Measurements from ENCODE around the gene ST6GAL2.

ST6GAL2 gene

DNA sequence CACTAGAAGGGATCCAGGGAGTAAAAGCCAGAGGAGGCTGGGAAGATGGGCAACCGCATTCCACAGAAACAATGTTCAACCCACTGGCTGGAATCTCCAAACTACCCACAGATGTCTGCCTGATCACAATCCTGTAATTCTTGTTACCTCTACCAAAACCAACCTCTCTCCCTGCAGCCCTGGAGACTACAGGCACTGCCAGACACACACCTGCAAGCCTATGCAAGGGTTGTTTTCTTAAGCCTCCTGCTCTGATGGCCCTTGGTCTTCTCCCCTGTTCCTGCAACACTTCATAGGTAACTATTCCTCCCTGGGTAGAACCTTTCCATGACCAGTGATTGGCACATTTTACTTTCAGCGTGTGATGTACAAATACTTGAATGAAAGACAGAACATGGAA, 21.9 kb downstream of the ST6GAL2 start:
- DNase-seq (ENCODE audit: low spot score): no peak

DNA sequence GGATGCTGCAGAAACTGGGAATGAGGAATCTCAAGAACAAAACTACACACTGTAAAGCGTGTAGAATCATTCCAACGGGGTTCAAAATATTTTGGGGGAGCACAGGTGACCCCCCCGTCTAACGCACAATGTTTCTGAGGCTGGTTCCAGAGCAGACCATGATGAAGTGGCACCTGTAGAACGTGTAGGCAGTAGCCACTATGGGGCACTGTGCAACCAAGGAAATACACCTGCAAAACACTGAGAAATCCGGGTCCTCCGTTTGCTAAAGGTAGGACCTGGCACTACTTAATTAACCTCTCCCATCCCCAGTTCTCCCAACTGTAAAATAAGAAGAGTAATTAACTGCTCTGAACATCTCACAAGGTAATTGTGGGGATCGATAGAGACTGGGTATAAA, 22.6 kb downstream of the ST6GAL2 start:
- peak; percentile 32 for DNase-seq (ENCODE audit: low spot score)

DNA sequence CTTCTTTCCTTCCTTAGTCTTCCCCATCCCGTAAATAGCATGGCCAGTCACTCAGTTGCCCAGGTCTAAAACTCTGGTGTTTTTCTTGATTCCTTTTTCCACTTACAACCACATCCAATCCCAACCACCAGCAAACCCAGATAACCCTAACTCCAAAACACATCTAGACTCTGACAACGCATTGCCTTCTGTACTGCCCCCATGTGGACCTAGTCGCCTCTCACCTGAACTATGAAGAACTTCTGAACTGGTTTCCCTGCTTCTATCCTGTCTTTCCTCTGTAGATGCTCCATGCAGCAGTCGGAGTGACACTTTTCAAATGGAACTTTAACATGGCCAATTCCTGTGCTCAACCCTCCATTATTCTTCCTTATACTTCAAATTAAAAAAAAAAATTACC, 26.5 kb downstream of the ST6GAL2 start:
- DNase-seq (ENCODE audit: low spot score): no peak

DNA sequence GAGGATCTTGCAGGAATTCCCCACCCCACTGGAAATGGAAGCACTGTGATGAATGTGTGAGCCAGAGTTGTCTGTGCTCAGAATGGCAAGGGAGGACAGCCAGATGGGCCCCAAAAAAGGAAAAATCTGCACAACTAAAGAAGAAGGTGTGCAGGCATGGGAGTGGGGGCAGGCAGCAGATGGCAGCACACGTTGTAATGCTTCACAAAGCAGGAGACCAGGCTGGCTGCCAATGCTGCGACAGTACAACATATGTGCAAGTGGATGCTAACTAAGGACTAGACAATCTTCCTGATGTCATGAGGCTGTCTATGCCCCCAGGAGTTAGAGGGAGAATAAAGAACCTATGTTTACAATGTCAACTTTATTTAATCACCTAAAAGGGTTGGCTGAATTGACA, 27.2 kb downstream of the ST6GAL2 start:
- no peak for DNase-seq (ENCODE audit: low spot score)

DNA sequence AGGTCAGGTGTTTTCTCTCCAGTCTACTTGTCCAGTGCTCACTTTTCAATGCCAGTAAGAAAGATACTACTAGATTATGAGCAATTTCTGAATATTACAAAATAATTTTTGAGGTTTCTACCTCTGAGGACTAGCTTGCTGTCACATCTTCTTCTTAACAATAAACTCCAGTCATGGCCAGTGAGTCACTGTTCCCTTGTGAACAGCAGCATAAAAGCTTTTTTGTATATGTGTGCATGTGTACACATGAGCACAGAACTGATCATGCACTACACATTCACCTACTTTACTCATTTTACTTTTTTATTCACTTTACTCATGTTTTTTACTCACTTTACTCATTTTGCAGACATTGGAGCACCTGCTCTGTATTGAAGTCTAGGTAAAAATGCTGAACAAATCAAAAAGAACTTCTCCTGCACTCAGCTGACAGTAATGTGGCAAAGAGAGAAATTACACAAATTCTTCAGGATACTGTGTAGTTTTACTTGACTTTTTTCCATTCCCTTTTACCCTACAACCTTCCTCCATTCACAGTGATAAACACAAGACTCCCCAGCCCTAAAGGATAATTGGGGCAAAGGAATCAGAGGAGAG, 28.0 kb downstream of the ST6GAL2 start:
- DNase-seq (ENCODE audit: low spot score): no peak

DNA sequence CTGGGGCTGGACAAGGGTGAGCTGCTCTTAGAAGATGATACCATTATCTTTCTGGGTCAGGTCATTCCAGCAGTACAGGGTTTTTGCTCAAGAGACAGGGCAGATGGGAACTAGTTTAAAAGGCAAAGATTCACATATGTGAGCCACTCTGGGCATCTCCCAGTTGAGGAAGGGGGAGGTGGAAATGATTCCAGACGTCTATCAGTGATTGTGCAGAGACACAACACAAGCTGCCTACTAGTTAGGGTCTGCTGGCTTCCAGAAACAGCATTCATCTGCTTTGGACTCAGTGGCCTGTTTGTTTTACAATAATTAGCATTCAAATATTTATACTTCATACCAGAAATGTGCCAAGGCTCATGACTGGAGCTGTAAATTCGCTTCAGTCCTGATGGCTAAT, 32.3 kb downstream of the ST6GAL2 start:
- DNase-seq (ENCODE audit: low spot score): no peak

DNA sequence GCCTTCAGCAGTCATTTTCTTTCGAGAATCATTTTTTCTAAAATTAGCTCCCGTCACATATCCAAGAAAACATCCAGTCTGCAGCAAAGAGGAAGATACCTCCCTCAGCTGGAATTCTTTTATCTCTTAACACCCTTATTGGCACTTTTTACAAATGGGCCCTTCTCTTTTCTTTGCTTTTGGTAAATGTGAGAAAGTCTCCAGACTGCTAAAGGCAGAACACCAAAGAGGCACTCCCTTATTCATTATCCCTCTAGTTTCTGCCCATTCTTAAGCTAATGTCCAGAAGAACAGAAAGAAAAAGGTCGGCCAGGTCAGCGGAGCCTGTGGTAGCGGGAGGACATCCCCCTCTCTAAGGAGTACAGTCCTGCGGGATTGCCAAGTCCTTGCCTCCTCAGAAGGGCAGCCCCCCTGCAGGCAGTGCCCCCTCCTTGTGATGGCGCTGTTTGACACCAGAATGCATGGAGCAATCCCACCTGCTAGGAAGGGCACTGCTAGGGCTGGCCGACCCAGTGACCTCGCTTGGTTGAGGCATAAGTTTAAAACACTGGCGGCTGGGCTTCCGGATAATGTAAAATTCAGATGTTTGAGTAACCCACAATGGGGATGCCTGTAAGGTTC, 34.0 kb downstream of the ST6GAL2 start:
- DNase-seq (ENCODE audit: low spot score): peak; percentile 46

DNA sequence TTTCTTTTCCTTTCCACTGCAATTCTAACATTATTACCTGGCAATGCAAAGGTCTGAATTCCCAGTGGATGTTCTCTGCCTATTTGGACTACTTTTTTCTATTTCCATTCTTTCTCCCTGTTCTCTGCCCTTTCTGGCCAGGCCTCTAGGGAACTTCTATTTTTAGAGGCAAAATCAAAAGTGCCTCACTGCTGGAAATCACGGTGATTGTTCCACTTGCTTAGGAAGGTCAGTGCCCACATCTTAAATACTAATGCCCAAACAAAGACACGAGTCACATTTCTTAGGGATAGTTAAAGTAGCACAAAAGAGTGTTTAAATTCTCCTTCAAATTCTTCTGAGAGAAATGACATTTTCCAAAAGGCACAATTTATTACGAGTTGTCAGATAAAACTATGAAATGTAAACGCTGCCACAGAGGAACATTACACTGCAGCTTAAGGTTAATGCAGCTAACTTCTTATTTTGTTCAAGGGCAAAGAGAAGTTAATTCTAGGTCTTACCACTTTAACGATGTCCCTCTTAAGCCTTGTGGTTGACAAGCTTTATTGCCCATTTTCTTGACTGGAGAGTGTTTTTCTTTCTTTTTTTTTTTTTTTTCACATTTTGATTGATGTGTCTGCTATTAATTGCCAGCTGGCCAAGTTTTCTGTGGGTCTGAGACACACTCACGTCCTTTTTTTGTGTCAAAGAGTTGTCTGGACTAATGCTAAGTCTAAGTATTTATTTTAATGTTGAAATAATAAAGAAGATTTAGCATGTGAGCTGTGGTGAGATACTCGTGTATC, 34.7 kb downstream of the ST6GAL2 start:
- DNase-seq (ENCODE audit: low spot score): no peak

DNA sequence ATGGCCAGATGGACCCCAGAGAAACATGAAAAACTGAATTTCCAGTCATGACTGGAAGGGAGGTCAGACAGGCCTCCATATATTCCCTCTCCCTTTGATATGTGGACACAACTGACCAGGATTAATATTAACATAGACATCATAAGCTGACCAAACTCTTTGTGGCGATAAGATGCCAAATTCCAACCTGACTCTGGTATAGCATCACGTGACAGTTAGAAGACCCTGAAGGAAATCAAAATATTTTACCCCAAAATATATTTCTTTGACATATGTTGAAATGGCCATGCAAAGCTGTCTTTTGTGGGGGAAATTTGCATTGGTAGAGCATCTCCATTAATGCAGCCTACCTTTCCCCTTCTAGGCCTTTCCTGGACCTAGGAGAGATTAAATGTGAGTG, 36.7 kb downstream of the ST6GAL2 start:
- DNase-seq (ENCODE audit: low spot score): no peak

DNA sequence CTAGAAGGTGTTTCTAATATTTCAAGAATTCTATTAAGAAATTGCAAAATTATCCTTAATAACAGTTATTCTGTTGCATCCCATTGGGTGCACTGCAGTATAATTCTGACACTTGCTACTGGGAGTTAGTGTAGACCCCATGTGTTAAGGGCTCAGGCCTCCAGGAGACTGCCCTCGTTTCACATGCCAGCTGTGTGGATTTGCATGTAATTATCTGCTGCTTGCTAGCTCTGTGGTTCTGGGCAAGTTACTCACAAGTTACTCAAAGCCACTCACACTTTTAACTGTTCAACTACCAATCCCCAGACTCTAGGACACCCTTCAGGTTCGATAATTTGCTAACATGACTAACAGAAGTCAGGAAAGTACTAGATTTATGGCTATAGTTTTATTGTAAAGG, 38.6 kb downstream of the ST6GAL2 start:
- no peak for DNase-seq (ENCODE audit: low spot score)

DNA sequence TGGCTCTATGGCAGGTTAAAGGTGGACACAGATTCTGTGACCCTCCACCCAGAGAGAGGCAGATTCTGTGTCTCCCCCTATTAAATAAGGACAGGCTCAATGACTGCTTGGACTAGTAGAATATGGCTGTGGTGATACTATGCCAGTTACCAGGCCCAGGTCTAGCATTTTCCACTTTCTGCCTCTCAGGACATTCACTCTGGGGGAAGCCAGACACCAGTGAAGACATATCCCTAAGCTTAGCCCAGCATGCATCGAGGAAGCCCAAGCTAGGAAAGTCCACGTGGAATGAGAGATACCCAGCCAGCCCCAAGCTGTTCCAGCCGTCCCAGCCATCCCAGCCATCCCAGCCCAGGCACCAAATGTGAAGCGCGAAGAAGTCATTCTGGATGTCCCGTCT, 40.3 kb downstream of the ST6GAL2 start:
- no peak for DNase-seq (ENCODE audit: low spot score)

DNA sequence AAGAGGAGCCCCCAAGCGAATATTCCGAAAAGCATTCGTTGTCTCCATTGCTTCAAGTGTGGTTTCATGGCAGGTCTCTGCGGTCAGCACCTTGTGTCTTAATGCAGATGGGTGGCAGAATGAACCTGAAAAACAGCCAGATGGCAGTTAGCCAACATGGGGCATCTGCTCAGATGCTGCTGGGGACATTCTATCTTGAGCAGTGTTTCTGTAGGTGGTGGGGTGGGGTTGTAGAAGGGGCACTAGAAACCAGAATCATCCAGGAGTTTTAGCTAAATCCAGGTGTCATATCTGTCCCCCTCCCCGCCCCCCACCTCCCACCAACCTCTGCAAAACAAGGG, 42.1 kb downstream of the ST6GAL2 start:
- no peak for DNase-seq (ENCODE audit: low spot score)

DNA sequence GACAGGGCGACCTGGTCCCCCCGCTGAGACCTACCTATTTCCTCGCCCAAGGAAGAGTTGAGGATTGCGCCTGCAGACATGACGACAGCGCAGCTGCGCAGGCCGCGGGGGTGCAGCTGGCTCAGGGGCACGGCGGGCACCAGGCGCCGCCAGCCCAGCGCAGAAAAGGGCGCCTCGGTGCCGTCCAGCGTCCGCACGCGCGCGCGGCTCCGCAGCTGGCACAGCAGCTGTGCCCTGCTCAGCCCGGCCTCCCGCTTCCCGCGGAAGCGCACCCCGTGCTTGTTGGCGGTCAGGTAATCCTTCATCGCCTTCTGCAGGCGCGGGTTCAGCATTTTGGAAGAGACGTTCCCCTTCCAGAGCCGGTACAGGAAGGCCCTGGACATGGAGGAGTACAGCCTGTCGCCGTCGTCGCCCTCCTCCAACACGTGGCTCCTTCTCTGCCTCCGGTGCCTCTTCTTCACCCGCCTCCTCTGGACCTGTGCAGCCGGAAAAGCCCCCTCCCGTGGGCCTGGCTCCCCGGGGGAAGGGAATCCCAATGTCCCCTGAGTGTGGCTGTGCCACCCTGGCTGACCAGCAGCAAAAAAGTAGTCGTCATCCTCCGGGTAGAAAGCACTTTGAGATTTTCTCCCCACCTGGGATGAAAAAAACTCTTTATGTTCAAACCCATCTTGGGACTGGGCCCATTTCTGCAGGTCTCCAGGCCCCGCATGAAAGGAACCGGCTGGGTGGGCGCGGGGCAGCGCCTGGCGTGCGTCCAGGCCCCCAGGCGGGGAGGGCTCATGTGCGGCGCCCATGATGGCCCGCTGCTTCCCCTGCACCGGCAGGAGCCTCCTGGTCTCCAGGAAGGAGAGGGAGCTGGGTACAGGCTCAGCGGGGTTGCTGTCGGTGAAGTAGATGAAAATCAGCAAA, 42.7 kb downstream of the ST6GAL2 start:
- no peak for DNase-seq (ENCODE audit: low spot score)

DNA sequence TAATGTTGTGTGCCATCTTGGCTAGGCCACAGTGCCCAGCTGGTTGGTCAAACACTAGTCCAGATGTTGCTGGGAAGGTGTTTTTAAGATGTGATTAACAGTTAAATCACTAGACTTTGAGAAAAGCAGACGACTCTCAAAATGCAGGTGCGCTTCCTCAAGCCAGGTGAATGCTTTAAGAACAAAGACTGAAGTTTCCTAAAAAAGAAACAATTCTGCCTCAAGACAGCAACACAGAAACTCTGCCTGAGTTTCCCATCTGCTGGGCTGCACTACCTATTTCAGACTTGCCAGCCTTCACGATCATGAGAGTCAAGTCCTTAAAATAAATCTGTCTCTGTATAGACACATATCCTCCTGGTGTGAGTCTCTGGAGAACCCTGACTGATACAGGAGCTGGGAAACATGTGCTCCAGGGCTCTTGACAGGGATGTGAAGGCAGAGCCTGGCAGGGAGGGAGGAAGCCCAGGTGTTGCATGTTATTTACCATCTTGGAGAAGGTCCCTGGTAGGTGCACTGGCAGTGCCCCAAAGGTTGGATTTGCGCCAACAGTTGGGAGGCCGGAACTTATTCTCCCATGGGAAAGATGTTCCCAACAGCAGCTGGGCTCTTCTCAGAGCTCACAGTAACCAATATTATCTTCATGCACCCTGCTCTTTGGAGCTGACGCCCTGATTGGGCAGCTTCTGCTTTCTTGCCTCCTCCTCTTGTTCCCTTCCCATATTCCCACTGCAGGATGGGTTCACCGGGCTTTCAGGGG, 43.9 kb downstream of the ST6GAL2 start:
- no peak for DNase-seq (ENCODE audit: low spot score)

DNA sequence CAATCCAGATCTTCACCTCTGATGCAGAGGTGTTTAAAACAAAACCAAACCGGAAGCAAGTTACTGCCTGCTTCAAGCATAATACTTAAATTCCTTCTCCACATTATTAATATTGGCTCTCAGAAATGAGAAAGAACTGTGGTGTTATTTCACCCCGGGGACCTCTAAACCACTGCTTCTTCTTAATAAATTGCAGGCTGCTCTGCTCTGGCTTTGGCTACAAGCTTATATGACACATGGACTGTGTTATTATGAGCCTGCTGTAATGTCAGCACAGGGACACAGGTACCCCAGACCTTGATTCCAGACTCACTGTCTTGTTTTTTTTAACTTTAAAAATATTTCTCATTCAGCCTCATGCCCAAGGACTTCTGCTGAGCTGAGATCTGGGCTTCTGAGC, 45.1 kb downstream of the ST6GAL2 start:
- DNase-seq (ENCODE audit: low spot score): no peak

DNA sequence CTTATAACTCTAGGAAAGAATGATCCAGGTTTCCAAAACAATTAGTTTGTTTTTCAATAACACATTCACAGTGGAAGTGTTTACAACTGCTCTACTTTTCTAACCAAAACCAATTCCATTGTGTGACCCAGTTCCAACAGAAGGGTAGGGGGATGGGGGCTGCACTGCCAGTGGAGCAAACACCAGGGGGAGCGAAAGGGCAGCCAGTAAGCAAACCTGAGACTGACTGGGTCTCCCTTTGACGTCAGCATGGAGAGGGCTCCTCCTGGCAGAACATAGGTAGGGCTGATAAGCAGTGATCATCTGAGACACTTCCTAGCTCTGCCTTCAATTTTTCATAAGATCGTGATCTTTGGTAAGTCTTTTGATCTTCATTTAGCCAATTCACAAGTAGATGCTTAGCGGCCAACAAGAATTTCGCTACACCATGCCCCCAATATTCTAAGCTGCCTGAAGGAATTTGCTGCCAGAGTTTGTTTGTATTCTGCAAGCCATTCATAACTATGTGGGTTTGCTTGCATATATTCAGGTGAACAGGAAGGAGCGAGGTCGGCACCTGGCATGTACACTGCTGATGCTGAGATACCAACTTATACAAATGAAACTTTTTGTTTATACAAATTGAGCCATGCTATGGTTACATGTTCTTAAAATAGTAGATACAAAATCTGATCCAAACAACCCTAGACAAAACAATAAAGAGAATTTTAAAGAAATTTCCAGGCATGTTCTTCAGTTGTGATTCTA, 45.9 kb downstream of the ST6GAL2 start:
- peak; percentile 84 for DNase-seq (ENCODE audit: low spot score)

DNA sequence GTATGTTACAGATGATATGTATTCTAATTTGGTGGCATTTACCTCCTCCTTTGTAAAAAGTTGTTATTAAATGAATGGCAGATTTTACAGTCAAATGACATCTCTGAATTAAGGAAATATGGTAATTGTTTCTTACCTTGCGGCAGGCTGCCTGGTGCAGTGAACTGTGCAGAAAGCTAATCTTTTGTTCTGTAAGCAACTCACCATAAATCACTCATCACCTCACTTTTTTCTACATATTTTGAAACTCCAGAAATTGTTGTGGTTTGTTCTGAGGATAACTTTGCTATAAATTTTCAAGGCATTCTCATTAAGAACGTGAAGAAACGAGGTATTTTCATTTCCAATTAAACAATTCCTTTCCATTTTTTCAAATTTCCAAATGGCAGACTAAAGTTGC, 52.7 kb downstream of the ST6GAL2 start:
- no peak for DNase-seq (ENCODE audit: low spot score)

DNA sequence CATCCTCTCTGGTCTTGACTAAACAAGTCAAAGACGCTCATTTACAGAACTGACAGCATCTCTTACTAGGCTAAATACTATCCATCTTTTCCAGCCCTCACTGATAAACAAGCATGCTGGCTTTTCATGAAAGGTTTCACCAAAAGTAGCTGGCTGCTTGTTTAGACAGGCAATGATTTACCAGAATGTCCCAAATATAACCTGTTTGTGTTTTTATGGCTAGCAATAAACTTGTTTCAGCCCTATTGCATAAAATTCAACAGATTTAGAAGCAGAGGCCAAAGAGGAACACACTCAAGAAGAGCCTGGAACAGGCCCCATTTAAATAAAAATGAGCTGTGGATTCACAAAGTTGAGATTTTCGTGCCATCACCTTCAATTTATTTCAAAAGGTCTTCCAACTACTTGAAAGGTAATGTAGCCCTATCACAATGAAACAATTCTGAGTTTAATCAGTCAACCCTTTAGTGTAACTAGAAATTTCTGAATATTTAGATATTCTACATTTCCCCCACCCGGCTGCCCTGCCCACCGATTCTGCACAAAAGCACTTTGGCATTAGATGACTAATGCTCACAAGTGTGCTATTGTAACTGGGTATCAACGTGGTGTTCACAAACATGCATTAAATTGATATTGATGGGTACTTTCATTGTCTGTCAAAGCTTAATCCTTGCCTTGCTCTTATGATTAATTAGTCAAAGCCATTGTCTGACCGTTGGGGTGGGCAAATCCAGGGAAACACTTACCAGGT, 54.0 kb downstream of the ST6GAL2 start:
- DNase-seq (ENCODE audit: low spot score): no peak

DNA sequence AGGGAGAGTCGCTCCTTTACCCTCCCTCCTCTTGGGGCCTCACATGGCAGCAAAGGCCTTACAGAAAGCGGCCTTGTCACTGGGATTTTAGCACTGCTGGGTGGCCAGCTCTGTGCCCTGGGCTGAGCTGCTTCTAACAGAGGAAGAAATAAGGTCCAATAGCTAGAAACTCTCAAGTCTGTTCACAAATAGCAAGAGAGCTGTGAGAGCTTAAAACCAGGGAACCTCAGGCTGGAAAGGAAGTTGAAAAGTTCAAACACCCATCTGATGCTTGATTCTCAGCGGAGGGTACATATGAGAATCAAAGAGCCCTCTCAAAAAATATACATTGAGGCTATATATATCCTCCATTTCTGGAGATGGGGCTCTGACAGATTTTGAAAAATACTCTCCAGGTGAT, 54.7 kb downstream of the ST6GAL2 start:
- no peak for DNase-seq (ENCODE audit: low spot score)

DNA sequence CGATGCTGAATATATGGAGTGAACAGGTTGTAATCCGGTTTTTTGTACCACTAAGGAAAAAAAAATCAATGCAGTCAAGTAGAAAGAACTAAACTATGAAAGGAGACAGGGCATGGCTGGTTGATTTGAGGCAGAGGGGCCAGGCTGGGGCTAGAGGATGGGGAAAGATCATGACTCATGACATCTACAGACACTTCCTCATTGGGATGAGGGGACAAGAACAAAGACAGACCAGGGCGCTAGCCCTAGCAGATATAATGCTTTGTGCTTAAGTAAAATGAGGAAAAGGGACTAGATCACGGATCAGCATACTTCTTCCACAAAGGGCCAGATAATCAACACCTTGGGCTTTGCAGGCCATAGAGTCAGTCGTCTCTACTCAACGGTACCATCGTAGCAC, 55.8 kb downstream of the ST6GAL2 start:
- DNase-seq (ENCODE audit: low spot score): no peak
